HepG2 (cell line): ENCODE data around the gene FOXP3. TPM values are rescaled to one million over a fixed set of nuclear protein-coding genes. Genes with fewer than 3 reads are reported as not detected.

Source experiments
- ATAC-seq: fragments of 200-7000 bp; cut with Tn5 transposase; 3 replicates; pipeline ENCODE4 v1.9.1; 2020; ENCODE audit warnings: mild to moderate bottlenecking, moderate library complexity
- BruUV-seq: library from RNA; stranded (reverse); fragments of 400-500 nt; replicated peaks from 2 replicates; lab custom pipeline; 2021; lab: Mats Ljungman, UMichigan
- CTCF ChIA-PET: fragments of 300-600 bp; formaldehyde crosslinking; extraction: SDS; loops from one replicate; lab custom pipeline; 2021; ENCODE audit warnings: low total read pairs, inconsistent platforms, low intra/inter-chr PET ratio; lab: Yijun Ruan, JAX
- POLR2A ChIA-PET: fragments of 350-600 bp; sonication (Branson Sonifier 250); formaldehyde crosslinking; loops from one replicate; lab custom pipeline; 2020; ENCODE audit warnings: antibody characterized with exemption, inconsistent platforms; lab: Yijun Ruan, JAX
- DNase-seq: peaks from one replicate; pipeline ENCODE4 v3.0.0-alpha.2; 2015; ENCODE audit warnings: low spot score
- FAIRE-seq: peaks from 3 replicates; lab custom pipeline; 2011; peaks lifted over from hg19 to GRCh38; lab: Jason Lieb, UNC
- H2AFZ ChIP-seq: one replicate; pipeline ENCODE4 v1.6.1; 2011; ENCODE audit warnings: low read length, inconsistent platforms
- H3K27ac ChIP-seq: fragments of 300-600 bp; 3 replicates; pipeline ENCODE4 v1.8.0; 2011; ENCODE audit warnings: mixed run types, mild to moderate bottlenecking, mixed read lengths, low read length, inconsistent platforms; ENCODE audit not compliant: insufficient read depth; ENCODE audit errors: extremely low read length
- H3K27me3 ChIP-seq, 2 experiments: fragments of 200-600 bp in 1 of 2; 2 replicates in 1 of 2; 3 replicates in 1 of 2; pipeline versions ENCODE4 v1.6.0 to v1.8.0; 2011; ENCODE audit warnings: low read length in 2 of 2, mild to moderate bottlenecking in 2 of 2, moderate library complexity in 2 of 2, inconsistent platforms in 1 of 2; ENCODE audit not compliant: insufficient read depth in 2 of 2, control insufficient read depth in 1 of 2
- H3K36me3 ChIP-seq, 2 experiments: fragments of 200-600 bp in 1 of 2; replicated peaks in 1 of 2; 2 replicates in 1 of 2; 3 replicates in 1 of 2; pipeline versions ENCODE4 v1.5.1 to v1.8.0; 2011; ENCODE audit warnings: low read length in 2 of 2, inconsistent platforms in 1 of 2; ENCODE audit not compliant: insufficient read depth in 2 of 2, control insufficient read depth in 1 of 2
- H3K4me1 ChIP-seq: 2 replicates; pipeline ENCODE4 v1.5.1; 2012; ENCODE audit warnings: low read length, inconsistent platforms; ENCODE audit not compliant: insufficient read depth
- H3K4me2 ChIP-seq: 2 replicates; pipeline ENCODE4 v1.6.0; 2011; ENCODE audit warnings: low read depth, low read length, inconsistent platforms
- H3K4me3 ChIP-seq, 3 experiments: fragments of 200-600 bp in 1 of 3; sonication (generic), shearing (Covaris generic) in 1 of 3; replicated peaks in 1 of 3; 2 replicates each; pipeline ENCODE4 v1.5.1; 2011 to 2016; ENCODE audit warnings: low read length in 3 of 3, inconsistent platforms in 2 of 3, low read depth in 2 of 3, mild to moderate bottlenecking in 2 of 3, control low read depth in 1 of 3, mixed read lengths in 1 of 3; ENCODE audit not compliant: insufficient read depth in 1 of 3
- H3K79me2 ChIP-seq: one replicate; pipeline ENCODE4 v1.6.1; 2011; ENCODE audit warnings: low read length, inconsistent platforms; ENCODE audit not compliant: insufficient read depth
- H3K9ac ChIP-seq: 2 replicates; pipeline ENCODE4 v1.6.0; 2011; ENCODE audit warnings: mild to moderate bottlenecking, low read depth, low read length, inconsistent platforms; ENCODE audit not compliant: insufficient read depth
- H3K9me3 ChIP-seq: 2 replicates; pipeline ENCODE4 v1.5.1; 2012; ENCODE audit warnings: mild to moderate bottlenecking, low read length
- H4K20me1 ChIP-seq: 2 replicates; pipeline ENCODE4 v1.6.0; 2011; ENCODE audit warnings: inconsistent platforms, mild to moderate bottlenecking, low read length, moderate library complexity; ENCODE audit not compliant: insufficient read depth
- HMG20A ChIP-seq: IDR thresholded peaks from 2 replicates; pipeline ENCODE4 v1.6.1; 2016; ENCODE audit warnings: borderline replicate concordance
- JUNB ChIP-seq: sonication (generic); formaldehyde crosslinking; IDR thresholded peaks from 2 replicates; pipeline ENCODE4 v1.8.0; 2022; ENCODE audit warnings: missing genetic modification reagents, mild to moderate bottlenecking, borderline replicate concordance
- THRA ChIP-seq: sonication (generic); formaldehyde crosslinking; IDR thresholded peaks from 2 replicates; pipeline ENCODE4 v1.4.0; 2020; ENCODE audit warnings: missing genetic modification reagents, borderline replicate concordance
- ZMAT5 ChIP-seq: sonication (generic); formaldehyde crosslinking; IDR thresholded peaks from 2 replicates; pipeline ENCODE4 v1.5.0; 2020; ENCODE audit warnings: mild to moderate bottlenecking, low read depth, missing genetic modification reagents, borderline replicate concordance
- ZNF383 ChIP-seq: sonication (generic); formaldehyde crosslinking; IDR thresholded peaks from 2 replicates; pipeline ENCODE4 v1.4.0; 2020; ENCODE audit warnings: missing genetic modification reagents, mild to moderate bottlenecking, borderline replicate concordance
- ZNF784 ChIP-seq: sonication (generic); formaldehyde crosslinking; IDR thresholded peaks from 2 replicates; pipeline ENCODE4 v1.5.1; 2020; ENCODE audit warnings: missing genetic modification reagents, mild to moderate bottlenecking, borderline replicate concordance
- WGBS: methylation state at CpG from one replicate; pipeline ENCODE4 v1.1.6; 2017; ENCODE audit warnings: low lambda C conversion rate; 5-methylcytosine and 5-hydroxymethylcytosine counted together
- in situ Hi-C: cut with HindIII; loops from 2 replicates; pipeline ENCODE4 v1.10.0; 2017; ENCODE audit warnings: low pct_unique_long_range_greater_than_20kb; ENCODE audit not compliant: extremely low pct_ligation_motif_present
- intact Hi-C: fragments of 100-400 bp; cut with micrococcal nuclease; formaldehyde crosslinking; loops from one replicate; pipeline ENCODE4 v1.10.0; 2022; ENCODE audit not compliant: unreplicated experiment
- polyA plus RNA-seq, 8 experiments: library from polyadenylated mRNA; depleted of rRNA in 3 of 8; stranded (reverse) in 7 of 8; unstranded in 1 of 8; fragments of >200 nt; fragmentation: Illumina TruSeq in 4 of 8; extraction: Trizol in 4 of 8; gene quantifications; 2 replicates each; pipeline versions ENCODE4 v1.2.1 to v1.2.3, GENCODE V29; 2011 to 2016; ENCODE audit warnings: low read depth in 4 of 8, missing spikeins in 1 of 8, mixed read lengths in 1 of 8; ENCODE audit not compliant: insufficient read depth in 1 of 8
- total RNA-seq, 5 experiments: library from RNA; depleted of rRNA; stranded (reverse); fragments of >200 nt; fragmentation: Illumina TruSeq; extraction: Trizol; gene quantifications; 2 replicates each; pipeline ENCODE4 v1.2.3, GENCODE V29; 2016; ENCODE audit warnings: low read depth in 1 of 5

FOXP3 gene
- total and polyA plus RNA-seq, 2 of the 13 experiments (the other 11 are each of a cell fraction or from before 2014, with no cell fraction given): 0.04 TPM; not detected in 1

GRCh38 chrX:49309401-49309981 is 45.0 kb upstream of the FOXP3 start:
- POLR2A ChIA-PET: no interaction called here
- in situ Hi-C loops (no loop called here), intact Hi-C loops (no loop called here)
- no peaks in the 10 kb centered on the region for H4K20me1 ChIP-seq
- no peak overlapping the region for H3K27ac ChIP-seq
- 20% methylated on average over 8 of the region's 8 CpGs for WGBS
- CTCF ChIA-PET: no interaction called here
- H3K9ac ChIP-seq: no peak overlapping the region
- no peaks in the 10 kb centered on the region for H3K36me3 ChIP-seq
- H3K4me2 ChIP-seq: peak overlapping the region; percentile 60
- FAIRE-seq (peak; percentile 40), DNase-seq (no peak), ATAC-seq (no peak)
- H2AFZ ChIP-seq: peak overlapping the region; percentile 27
- peak overlapping the region; percentile 26 to 33 (median 28); a peak in 5 of 6 replicates for H3K4me3 ChIP-seq
- H3K79me2 ChIP-seq: no peaks in the 10 kb centered on the region
- no peaks in the 10 kb centered on the region for H3K9me3 ChIP-seq
- TF ChIP-seq ZNF383 (CRISPR knock-in tag) (no peak), HMG20A (CRISPR knock-in tag) (no peak), JUNB (no peak), THRA (CRISPR knock-in tag) (no peak), ZMAT5 (CRISPR knock-in tag) (no peak), ZNF784 (CRISPR knock-in tag) (no peak)
- no TSS peak for BruUV-seq
- no peaks in the 10 kb centered on the region; a peak in 1 of 5 replicates for H3K27me3 ChIP-seq
- no peaks in the 10 kb centered on the region for H3K4me1 ChIP-seq
